Smooth muscle cell (in vitro differentiated cells): ENCODE results near the gene FAM118B. TPM values are rescaled to one million over a fixed set of nuclear protein-coding genes. Genes with fewer than 3 reads are reported as not detected.

Source experiments
- DNase-seq: peaks from one replicate; lab custom pipeline; 2025; ENCODE audit not compliant: unreplicated experiment; lab: John Stamatoyannopoulos, UW
- H2AFZ ChIP-seq: fragments of 200-600 bp; sonication (generic); 2 replicates; pipeline ENCODE4 v1.6.0; 2016; ENCODE audit warnings: antibody characterized with exemption, low read depth, mild to moderate bottlenecking
- H3F3A ChIP-seq: fragments of 200-600 bp; sonication (generic); 2 replicates; pipeline ENCODE4 v1.6.0; 2017; ENCODE audit warnings: antibody characterized with exemption, low read depth
- H3K27ac ChIP-seq: fragments of 200-600 bp; sonication (generic); 2 replicates; pipeline ENCODE4 v1.5.1; 2016; ENCODE audit warnings: low read depth, mild to moderate bottlenecking
- H3K27me3 ChIP-seq: fragments of 200-600 bp; sonication (generic); 2 replicates; pipeline ENCODE4 v1.6.1; 2016; ENCODE audit warnings: low read depth, mild to moderate bottlenecking
- H3K36me3 ChIP-seq: fragments of 200-600 bp; sonication (generic); 2 replicates; pipeline ENCODE4 v1.5.1; 2016; ENCODE audit warnings: low read depth
- H3K4me1 ChIP-seq: fragments of 200-600 bp; sonication (generic); 2 replicates; pipeline ENCODE4 v1.5.1; 2016; ENCODE audit warnings: low read depth
- H3K4me2 ChIP-seq: fragments of 200-600 bp; sonication (generic); 2 replicates; pipeline ENCODE4 v1.6.0; 2016; ENCODE audit warnings: mild to moderate bottlenecking
- H3K4me3 ChIP-seq: fragments of 200-600 bp; sonication (generic); 2 replicates; pipeline ENCODE4 v1.5.1; 2016; ENCODE audit warnings: mild to moderate bottlenecking
- H3K79me2 ChIP-seq: fragments of 200-600 bp; sonication (generic); 2 replicates; pipeline ENCODE4 v1.6.0; 2016; ENCODE audit warnings: low read depth, mild to moderate bottlenecking
- H3K9ac ChIP-seq: fragments of 200-600 bp; sonication (generic); 2 replicates; pipeline ENCODE4 v1.6.0; 2016; ENCODE audit warnings: low read depth
- H3K9me3 ChIP-seq: fragments of 200-600 bp; sonication (generic); replicated peaks from 2 replicates; pipeline ENCODE4 v1.5.1; 2016; ENCODE audit warnings: low read depth
- H4K20me1 ChIP-seq: fragments of 200-600 bp; sonication (generic); 2 replicates; pipeline ENCODE4 v1.6.0; 2016; ENCODE audit warnings: low read depth
- CTCF ChIP-seq: fragments of 200-600 bp; sonication (generic); IDR thresholded peaks from 2 replicates; pipeline ENCODE4 v1.5.1; 2017; ENCODE audit warnings: borderline replicate concordance, mild to moderate bottlenecking, antibody characterized with exemption; ENCODE audit not compliant: insufficient read depth, poor library complexity, severe bottlenecking
- WGBS: methylation state at CpG from one replicate; pipeline ENCODE4 v1.1.7; 2016; ENCODE audit warnings: low lambda C conversion rate; 5-methylcytosine and 5-hydroxymethylcytosine counted together
- polyA plus RNA-seq: library from polyadenylated mRNA; unstranded; fragments of >200 nt; fragmentation: Nextera tagmentation; extraction: Ambion mirVana; gene quantifications from 2 replicates; pipeline ENCODE4 v1.2.1, GENCODE V29; 2016
- total RNA-seq: library from RNA; depleted of rRNA; stranded (reverse); fragments of >200 nt; gene quantifications from 2 replicates; pipeline ENCODE4 v1.2.3, GENCODE V29; 2014

The FAM118B gene
- total and polyA plus RNA-seq, 2 experiments from 2014 or later, result 14.3 to 26.1 TPM

DNA sequence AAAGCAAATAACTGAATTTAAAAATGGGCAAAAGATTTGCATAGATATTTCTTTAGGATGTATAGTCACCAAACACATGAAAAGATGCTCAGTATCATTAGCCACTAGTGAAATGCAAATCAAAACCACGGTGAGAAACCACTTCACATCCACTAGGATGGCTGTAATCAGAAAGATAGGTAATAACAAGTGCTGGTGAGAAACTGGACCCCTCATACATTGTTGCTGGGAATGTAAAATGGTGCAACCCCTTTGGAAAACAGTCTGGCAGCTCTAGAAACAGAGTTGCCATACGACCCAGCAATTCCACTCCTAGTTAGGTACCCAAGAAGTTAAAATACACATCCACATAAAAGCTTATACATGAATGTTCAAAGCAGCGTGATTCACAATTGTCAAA is 16.5 kb upstream of the FAM118B start:
- H3K27ac ChIP-seq, result no peak overlapping the region
- no peaks in the 10 kb centered on the region for H3K4me1 ChIP-seq
- DNase-seq, result no peak
- no peak overlapping the region for H3K4me2 ChIP-seq
- no peaks in the 10 kb centered on the region for H3K36me3 ChIP-seq
- no peak for TF ChIP-seq CTCF
- H4K20me1 ChIP-seq, result peaks cover 5% of the 10 kb centered on the region
- H3F3A ChIP-seq, result no peaks in the 10 kb centered on the region
- no peaks in the 10 kb centered on the region for H3K79me2 ChIP-seq
- H2AFZ ChIP-seq, result no peak overlapping the region
- 98% methylated on average over 3 of the region's 3 CpGs for WGBS
- H3K4me3 ChIP-seq, result no peak overlapping the region
- no peaks in the 10 kb centered on the region for H3K27me3 ChIP-seq
- no peak overlapping the region for H3K9ac ChIP-seq
- H3K9me3 ChIP-seq, result no peaks in the 10 kb centered on the region

DNA sequence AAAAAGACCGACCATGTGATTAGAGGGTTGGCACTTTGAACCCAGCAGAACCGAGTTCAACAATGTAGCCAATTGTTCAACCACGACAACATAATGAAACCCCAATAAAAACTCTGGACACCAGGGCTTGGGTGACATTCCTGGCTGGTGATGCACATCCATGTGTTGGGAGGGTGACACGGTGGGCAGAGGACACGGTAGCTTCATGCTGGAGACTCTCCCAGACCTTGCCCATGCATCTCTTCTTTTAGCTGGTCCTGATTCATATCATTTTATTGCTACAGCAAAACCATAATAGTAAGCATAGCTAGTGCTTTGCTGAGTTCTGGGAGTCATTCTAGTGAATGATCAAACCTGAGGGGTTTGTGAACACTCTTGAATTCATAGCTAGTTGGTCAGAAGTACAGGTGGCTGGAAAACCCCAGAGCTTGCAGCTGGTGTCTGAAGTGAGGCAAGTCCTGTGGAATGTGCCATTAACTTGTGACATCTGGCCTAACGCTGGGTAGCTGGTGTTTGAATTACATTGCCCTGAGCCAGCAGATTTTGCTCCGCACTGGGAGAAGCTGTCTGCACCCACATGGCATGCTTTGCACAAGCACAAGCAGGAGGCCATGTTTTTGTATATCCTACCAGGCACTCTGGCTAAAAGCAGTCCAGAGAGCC is 14.2 kb upstream of the FAM118B start:
- no peak overlapping the region for H3K4me2 ChIP-seq
- H3K9ac ChIP-seq, result no peak overlapping the region
- no peak overlapping the region for H3K27ac ChIP-seq
- H3K9me3 ChIP-seq, result no peaks in the 10 kb centered on the region
- H2AFZ ChIP-seq, result no peak overlapping the region
- no peaks in the 10 kb centered on the region for H3K27me3 ChIP-seq
- peaks cover 4% of the 10 kb centered on the region for H3K36me3 ChIP-seq
- TF ChIP-seq CTCF, result no peak
- no peak for DNase-seq
- H3F3A ChIP-seq, result no peaks in the 10 kb centered on the region
- peaks cover 5% of the 10 kb centered on the region for H4K20me1 ChIP-seq
- 85% methylated on average over 7 of the region's 7 CpGs for WGBS
- H3K4me3 ChIP-seq, result no peak overlapping the region
- no peaks in the 10 kb centered on the region for H3K4me1 ChIP-seq
- H3K79me2 ChIP-seq, result no peaks in the 10 kb centered on the region

GRCh38 chr11:126198648-126199047 is 12.9 kb upstream of the FAM118B start:
- no peaks in the 10 kb centered on the region for H3F3A ChIP-seq
- H3K79me2 ChIP-seq, result no peaks in the 10 kb centered on the region
- H3K4me3 ChIP-seq, result no peak overlapping the region
- no peak for DNase-seq
- no peak overlapping the region for H2AFZ ChIP-seq
- H3K36me3 ChIP-seq, result peaks cover 4% of the 10 kb centered on the region
- H3K27me3 ChIP-seq, result no peaks in the 10 kb centered on the region
- no peak overlapping the region for H3K27ac ChIP-seq
- H3K9me3 ChIP-seq, result no peaks in the 10 kb centered on the region
- no peak overlapping the region for H3K4me2 ChIP-seq
- no peak overlapping the region for H3K9ac ChIP-seq
- 98% methylated on average over 5 of the region's 5 CpGs for WGBS
- H3K4me1 ChIP-seq, result no peaks in the 10 kb centered on the region
- TF ChIP-seq CTCF, result no peak
- peaks cover 4% of the 10 kb centered on the region for H4K20me1 ChIP-seq
